ENCODE measurements around the gene VPS11.
A peak's percentile ranks its signal among the peaks of the same experiment; 100 is the strongest.

Gene VPS11

DNA sequence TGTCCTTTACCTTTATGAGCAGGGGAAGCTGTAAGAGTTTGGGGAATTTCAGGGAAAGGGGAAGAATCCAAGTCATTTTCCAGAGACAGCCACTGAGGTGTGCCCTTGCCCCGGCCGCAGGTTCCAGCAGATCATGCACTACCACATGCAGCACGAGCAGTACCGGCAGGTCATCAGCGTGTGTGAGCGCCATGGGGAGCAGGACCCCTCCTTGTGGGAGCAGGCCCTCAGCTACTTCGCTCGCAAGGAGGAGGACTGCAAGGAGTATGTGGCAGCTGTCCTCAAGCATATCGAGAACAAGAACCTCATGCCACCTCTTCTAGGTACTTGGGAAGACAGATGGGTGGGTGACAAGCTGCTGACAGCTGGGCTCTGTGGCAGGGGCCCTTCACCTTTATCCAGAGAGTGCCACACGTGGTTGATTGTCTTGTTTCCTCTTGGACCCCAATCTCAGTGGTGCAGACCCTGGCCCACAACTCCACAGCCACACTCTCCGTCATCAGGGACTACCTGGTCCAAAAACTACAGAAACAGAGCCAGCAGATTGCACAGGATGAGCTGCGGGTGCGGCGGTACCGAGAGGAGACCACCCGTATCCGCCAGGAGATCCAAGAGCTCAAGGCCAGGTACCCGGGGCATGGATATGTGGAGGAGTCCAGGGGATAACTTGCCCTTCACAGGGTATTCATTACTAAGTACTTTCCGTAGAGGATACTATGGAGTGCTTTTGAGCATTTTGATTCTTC lies 11.2 kb downstream of the VPS11 start:
- Mint-ChIP-seq H3K4me3 (no peak overlapping the region), H3K9me3 (no peaks in the 10 kb centered on the region), H3K27ac (no peak overlapping the region), H3K4me1 (ENCODE audit: low read depth) (no peaks in the 10 kb centered on the region), H3K27me3 (ENCODE audit: low read depth) (no peaks in the 10 kb centered on the region), H3K36me3 (ENCODE audit: low read depth) (peaks cover 51% of the 10 kb centered on the region)
- DNase-seq (ENCODE audit: low spot score): no peak

DNA sequence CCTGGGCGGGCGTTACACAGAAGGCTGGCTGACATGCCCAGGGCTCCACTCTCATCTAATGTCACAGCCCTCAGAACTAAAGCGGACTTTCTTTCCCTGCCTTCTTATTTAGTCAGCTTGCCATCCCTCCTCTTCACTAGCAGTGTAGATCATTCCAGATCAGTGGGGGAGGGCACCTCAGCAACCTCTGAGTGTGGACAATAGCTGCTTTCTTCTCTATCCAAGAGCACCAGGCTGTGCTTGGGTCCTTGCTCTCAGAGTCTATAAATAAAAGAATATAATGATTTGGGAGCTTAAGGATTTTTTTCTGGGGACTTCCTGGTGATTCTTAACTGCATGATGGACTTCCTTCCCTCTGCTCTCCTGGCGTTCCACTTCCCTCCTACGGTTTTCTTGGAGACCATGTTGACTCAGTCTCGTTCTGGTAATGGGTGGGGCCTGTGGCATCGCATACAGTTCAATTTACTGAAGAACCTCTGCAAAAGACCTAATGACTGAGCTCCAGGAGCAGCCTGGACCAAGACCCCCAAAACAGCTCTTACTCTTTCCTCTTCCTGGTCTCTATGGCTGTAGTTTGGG lies 14.2 kb downstream of the VPS11 start:
- no peaks in the 10 kb centered on the region for H3K9me3 Mint-ChIP-seq
- peaks cover 46% of the 10 kb centered on the region for H3K36me3 Mint-ChIP-seq (ENCODE audit: low read depth)
- no peak overlapping the region for H3K27ac Mint-ChIP-seq

DNA sequence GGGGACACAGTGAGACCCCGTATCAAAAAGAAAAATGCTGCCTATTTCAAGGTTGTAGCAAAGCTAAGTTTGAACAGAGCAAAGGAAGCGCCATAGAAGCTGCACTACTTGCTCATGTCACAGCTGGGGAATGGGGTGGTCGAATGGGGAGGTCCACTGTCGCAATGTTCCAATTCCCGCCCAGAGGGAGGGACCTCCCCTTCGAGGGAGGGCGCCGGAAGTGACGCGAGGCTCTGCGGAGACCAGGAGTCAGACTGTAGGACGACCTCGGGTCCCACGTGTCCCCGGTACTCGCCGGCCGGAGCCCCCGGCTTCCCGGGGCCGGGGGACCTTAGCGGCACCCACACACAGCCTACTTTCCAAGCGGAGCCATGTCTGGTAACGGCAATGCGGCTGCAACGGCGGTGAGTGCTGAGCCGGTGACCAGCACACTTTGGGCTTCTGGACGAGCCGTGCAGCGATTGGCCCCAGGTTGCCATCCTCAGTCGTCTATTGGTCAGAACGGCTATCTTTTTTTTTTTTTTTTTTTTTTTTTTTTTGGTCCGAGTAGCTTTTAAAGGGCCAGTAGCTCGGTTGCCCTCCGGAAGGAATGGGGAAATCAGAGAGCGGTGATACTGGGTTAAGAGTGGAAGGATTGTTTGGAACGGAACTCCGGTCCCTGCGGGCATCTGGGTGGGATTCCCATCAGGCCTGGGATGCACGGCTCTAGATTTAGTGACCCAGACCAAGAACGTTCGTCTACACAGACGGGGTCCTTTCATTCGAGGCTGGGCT lies 17.2 kb downstream of the VPS11 start, which contains the start of gene HMBS:
HMBS (plus strand) TSS at position 219 of the 774 bp plus-strand sequence; CDS start at position 372, 153 bp downstream.
- peaks cover 29% of the 10 kb centered on the region for H3K4me1 Mint-ChIP-seq (ENCODE audit: low read depth)
- DNase-seq (ENCODE audit: low spot score): peak; percentile 95

More for the DNA sequence above, 14.2 kb downstream of the VPS11 start:
- Mint-ChIP-seq H3K27me3 (ENCODE audit: low read depth) (no peaks in the 10 kb centered on the region), H3K4me1 (ENCODE audit: low read depth) (peaks cover 9% of the 10 kb centered on the region), H3K4me3 (no peak overlapping the region)
- no peak for DNase-seq (ENCODE audit: low spot score)

DNA sequence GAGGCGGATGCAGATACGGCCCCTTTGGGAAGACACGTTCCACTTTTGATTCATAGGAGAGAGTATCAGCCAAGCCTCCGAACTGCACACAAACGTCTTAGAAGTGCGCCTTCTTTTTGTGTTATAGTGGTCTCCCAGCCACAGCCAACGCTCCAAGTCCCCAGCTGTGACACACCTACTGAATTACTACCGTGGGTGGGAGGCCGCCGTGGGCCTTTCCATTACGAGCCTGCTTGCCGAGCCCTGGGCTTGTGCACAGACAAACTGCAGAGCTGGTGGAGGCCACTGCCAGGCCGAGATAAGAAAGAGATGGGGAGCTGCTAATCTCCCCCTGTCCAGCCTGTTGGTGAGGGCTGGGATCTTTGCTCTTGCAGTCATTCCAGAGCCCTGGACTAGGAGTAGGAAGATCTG lies 17.8 kb downstream of the VPS11 start:
- peaks cover 23% of the 10 kb centered on the region for H3K36me3 Mint-ChIP-seq (ENCODE audit: low read depth)
- DNase-seq (ENCODE audit: low spot score): no peak

More for the DNA sequence above, 17.2 kb downstream of the VPS11 start, which contains the start of gene HMBS:
- Mint-ChIP-seq H3K9me3 (no peaks in the 10 kb centered on the region), H3K27me3 (ENCODE audit: low read depth) (no peaks in the 10 kb centered on the region), H3K36me3 (ENCODE audit: low read depth) (peaks cover 24% of the 10 kb centered on the region), H3K4me3 (peak within 1 kb of the TSS; percentile 98), H3K27ac (peak within 1 kb of the TSS; percentile 86)

DNA sequence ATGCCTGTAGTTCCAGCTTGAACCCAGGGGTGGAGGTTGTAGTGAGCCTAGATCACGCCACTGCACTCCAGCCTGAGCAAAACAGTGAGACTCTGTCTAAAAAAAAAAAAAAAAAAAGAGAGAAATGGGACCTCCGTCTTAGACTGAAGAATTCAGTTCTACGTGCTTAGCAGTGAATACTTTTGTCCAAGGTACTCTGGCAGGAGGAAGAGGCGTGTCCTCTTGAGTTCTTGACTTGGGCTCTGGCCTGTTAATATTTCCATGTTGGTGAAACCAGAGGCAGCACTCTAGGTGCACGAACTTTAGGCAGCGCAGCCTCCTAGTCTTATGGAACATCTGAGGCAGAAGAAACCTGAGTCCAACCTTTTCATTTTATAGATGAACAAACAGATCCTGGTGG lies 19.5 kb downstream of the VPS11 start:
- H3K27ac Mint-ChIP-seq: peak overlapping the region; percentile 55
- H3K4me3 Mint-ChIP-seq: peak overlapping the region; percentile 57
- H3K36me3 Mint-ChIP-seq (ENCODE audit: low read depth): peaks cover 14% of the 10 kb centered on the region
- DNase-seq (ENCODE audit: low spot score): no peak
- no peaks in the 10 kb centered on the region for H3K9me3 Mint-ChIP-seq
- H3K4me1 Mint-ChIP-seq (ENCODE audit: low read depth): peaks cover 33% of the 10 kb centered on the region
- no peaks in the 10 kb centered on the region for H3K27me3 Mint-ChIP-seq (ENCODE audit: low read depth)

More for the DNA sequence above, 17.8 kb downstream of the VPS11 start:
- Mint-ChIP-seq H3K4me3 (peak overlapping the region; percentile 98), H3K27ac (peak overlapping the region; percentile 86), H3K4me1 (ENCODE audit: low read depth) (peaks cover 31% of the 10 kb centered on the region), H3K27me3 (ENCODE audit: low read depth) (no peaks in the 10 kb centered on the region), H3K9me3 (no peaks in the 10 kb centered on the region)

DNA sequence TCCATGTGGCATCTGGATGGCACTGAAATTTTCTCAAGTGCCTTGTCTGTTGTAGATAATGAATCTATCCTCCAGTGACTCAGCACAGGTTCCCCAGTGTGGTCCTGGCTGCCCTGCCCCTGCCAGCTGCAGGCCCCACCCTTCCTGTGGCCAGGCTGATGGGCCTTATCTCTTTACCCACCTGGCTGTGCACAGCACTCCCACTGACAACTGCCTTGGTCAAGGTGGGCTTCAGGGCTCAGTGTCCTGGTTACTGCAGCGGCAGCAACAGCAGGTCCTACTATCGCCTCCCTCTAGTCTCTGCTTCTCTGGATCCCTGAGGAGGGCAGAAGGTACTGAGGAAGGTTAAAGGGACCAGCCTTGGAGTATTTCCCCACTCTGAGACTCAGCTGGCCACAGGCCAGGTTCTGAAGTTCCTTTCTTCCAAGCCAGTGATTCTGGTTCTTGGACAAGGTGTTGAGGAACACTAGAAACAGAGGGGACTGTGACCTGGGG lies 20.2 kb downstream of the VPS11 start:
- Mint-ChIP-seq H3K27me3 (ENCODE audit: low read depth) (no peaks in the 10 kb centered on the region), H3K36me3 (ENCODE audit: low read depth) (peaks cover 16% of the 10 kb centered on the region), H3K4me3 (peak overlapping the region; percentile 57), H3K4me1 (ENCODE audit: low read depth) (peaks cover 40% of the 10 kb centered on the region), H3K9me3 (no peaks in the 10 kb centered on the region), H3K27ac (peak overlapping the region; percentile 62)
- no peak for DNase-seq (ENCODE audit: low spot score)

DNA sequence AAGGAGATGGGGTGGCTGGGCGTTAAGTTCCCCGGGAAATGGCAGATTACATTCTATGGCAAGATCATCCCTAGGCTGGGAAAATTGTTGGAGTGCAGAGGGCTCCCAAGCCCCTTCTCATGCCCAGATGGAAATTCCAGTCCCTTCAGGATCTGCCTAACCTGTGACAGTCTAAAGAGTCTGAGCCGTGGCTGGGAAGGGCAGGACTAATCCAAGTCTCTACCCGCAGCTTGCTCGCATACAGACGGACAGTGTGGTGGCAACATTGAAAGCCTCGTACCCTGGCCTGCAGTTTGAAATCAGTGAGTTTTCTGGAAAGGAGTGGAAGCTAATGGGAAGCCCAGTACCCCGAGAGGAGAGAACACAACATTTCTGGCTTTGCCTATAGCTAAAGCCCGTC lies 20.8 kb downstream of the VPS11 start:
- Mint-ChIP-seq H3K4me1 (ENCODE audit: low read depth) (peaks cover 43% of the 10 kb centered on the region), H3K27ac (no peak overlapping the region), H3K36me3 (ENCODE audit: low read depth) (peaks cover 21% of the 10 kb centered on the region), H3K27me3 (ENCODE audit: low read depth) (no peaks in the 10 kb centered on the region), H3K9me3 (no peaks in the 10 kb centered on the region), H3K4me3 (no peak overlapping the region)
- no peak for DNase-seq (ENCODE audit: low spot score)

DNA sequence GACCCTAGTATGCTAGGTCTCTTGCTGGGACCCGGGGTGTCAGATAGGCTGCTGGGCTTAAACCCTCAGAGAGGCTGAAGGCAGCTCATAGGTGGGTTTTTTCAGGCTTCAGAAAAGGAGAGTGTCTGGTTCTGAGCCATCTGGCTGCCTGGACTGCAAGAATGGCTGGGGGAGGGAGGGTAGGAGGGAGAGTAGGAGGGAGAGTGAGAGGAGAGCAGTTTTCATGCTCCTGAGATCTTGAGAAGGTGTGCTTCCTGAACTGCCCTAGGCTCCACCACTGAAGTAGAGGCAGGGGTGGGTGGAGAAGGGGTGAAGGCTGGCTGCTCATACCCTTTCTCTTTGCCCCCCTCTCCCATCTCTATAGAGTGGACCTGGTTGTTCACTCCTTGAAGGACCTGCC lies 21.7 kb downstream of the VPS11 start:
- Mint-ChIP-seq H3K4me3 (no peak overlapping the region), H3K9me3 (no peaks in the 10 kb centered on the region), H3K27ac (peak overlapping the region; percentile 6), H3K27me3 (ENCODE audit: low read depth) (no peaks in the 10 kb centered on the region), H3K4me1 (ENCODE audit: low read depth) (peaks cover 49% of the 10 kb centered on the region), H3K36me3 (ENCODE audit: low read depth) (peaks cover 30% of the 10 kb centered on the region)
- DNase-seq (ENCODE audit: low spot score): no peak

DNA sequence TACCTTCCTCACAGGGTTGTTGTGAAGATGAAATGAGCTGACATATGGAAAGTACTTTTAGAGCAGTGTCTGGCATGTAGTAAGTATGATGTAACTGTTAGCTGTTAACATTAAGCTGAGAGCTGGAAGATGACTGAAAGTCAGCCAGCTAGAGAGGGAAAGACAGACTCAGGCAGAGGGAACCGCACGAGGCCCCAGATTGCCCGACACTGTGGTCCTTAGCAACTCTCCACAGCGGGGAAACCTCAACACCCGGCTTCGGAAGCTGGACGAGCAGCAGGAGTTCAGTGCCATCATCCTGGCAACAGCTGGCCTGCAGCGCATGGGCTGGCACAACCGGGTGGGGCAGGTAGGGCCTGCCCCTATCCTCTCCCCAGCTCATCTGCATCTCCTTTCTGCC lies 23.6 kb downstream of the VPS11 start:
- H3K4me3 Mint-ChIP-seq: no peak overlapping the region
- peaks cover 3% of the 10 kb centered on the region for H3K27me3 Mint-ChIP-seq (ENCODE audit: low read depth)
- H3K9me3 Mint-ChIP-seq: no peaks in the 10 kb centered on the region
- peaks cover 39% of the 10 kb centered on the region for H3K36me3 Mint-ChIP-seq (ENCODE audit: low read depth)
- no peak for DNase-seq (ENCODE audit: low spot score)
- no peak overlapping the region for H3K27ac Mint-ChIP-seq
- peaks cover 49% of the 10 kb centered on the region for H3K4me1 Mint-ChIP-seq (ENCODE audit: low read depth)

DNA sequence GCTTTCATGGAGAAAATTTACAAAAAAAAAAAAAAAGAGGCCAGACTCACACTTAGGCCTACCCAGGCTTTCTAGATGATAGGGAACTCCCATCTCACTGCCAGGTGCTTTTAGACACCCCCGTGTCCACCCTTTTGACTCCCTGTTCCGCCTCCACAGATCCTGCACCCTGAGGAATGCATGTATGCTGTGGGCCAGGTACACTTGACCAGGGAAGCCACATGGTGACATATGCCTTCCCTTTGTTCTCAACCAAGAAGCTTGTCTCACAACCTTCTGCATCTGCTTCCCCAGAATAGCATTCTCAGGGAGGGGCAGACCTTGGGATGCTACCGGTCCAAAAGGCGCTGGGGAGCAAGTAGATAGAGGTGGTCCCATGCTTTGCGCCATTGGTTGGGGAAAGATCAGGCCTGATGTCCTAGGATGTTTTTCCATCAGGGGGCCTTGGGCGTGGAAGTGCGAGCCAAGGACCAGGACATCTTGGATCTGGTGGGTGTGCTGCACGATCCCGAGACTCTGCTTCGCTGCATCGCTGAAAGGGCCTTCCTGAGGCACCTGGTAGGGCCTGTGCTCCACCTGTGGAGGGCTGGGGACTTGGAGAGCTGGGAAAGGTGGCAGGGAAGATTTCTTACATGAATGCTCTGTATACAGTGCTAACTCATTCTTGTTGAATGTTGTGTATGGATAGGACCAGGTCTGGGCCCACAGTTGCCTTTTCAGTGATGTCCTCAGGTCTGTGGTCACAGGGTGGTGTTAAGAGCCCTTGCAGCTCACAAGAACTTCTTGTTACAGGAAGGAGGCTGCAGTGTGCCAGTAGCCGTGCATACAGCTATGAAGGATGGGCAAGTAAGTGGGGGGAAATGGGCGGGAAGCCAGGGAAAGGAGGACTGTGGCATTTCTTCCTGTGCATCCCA lies 24.6 kb downstream of the VPS11 start:
- H3K4me1 Mint-ChIP-seq (ENCODE audit: low read depth): peaks cover 47% of the 10 kb centered on the region
- no peaks in the 10 kb centered on the region for H3K9me3 Mint-ChIP-seq
- peaks cover 46% of the 10 kb centered on the region for H3K36me3 Mint-ChIP-seq (ENCODE audit: low read depth)
- DNase-seq (ENCODE audit: low spot score): no peak
- H3K27ac Mint-ChIP-seq: peak overlapping the region; percentile 64
- peaks cover 3% of the 10 kb centered on the region for H3K27me3 Mint-ChIP-seq (ENCODE audit: low read depth)
- H3K4me3 Mint-ChIP-seq: peak overlapping the region; percentile 93

DNA sequence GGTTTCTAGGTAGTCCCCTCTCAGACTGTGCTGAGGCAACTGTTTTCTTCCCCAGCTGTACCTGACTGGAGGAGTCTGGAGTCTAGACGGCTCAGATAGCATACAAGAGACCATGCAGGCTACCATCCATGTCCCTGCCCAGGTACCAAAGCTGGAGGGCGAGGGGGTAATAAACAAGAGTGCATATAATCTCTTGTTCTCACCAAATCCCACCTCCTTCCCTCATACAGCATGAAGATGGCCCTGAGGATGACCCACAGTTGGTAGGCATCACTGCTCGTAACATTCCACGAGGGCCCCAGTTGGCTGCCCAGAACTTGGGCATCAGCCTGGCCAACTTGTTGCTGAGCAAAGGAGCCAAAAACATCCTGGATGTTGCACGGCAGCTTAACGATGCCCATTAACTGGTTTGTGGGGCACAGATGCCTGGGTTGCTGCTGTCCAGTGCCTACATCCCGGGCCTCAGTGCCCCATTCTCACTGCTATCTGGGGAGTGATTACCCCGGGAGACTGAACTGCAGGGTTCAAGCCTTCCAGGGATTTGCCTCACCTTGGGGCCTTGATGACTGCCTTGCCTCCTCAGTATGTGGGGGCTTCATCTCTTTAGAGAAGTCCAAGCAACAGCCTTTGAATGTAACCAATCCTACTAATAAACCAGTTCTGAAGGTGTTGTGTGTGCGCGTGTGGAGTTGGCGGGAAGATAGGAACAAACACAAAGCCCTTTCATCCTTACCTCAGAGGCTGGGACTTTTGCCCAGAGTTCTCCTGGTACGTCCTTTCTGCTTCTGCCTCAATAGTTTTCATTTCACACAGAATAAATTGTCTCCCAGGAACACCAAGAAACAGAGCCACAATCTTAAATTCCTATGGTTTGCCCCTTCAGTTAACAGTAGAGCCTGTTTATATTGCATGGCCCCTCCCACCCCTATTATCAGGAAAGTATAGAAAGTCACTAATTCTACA lies 25.5 kb downstream of the VPS11 start:
- Mint-ChIP-seq H3K9me3 (no peaks in the 10 kb centered on the region), H3K4me3 (peak overlapping the region; percentile 93), H3K27me3 (ENCODE audit: low read depth) (peaks cover 3% of the 10 kb centered on the region), H3K27ac (peak overlapping the region; percentile 89), H3K4me1 (ENCODE audit: low read depth) (peaks cover 37% of the 10 kb centered on the region), H3K36me3 (ENCODE audit: low read depth) (peaks cover 55% of the 10 kb centered on the region)
- DNase-seq (ENCODE audit: low spot score): no peak

Measured in T-helper 2 cell treated with Interferon-gamma antibody and Interleukin-4, amounts not matched to agents 5 μg/mL and 100 μg/mL, for 36 hours (primary cell).